Esophagus (tissue), 2 donors: Measurements from ENCODE around the gene DMD. TPM values are rescaled to one million over a fixed set of nuclear protein-coding genes. Genes with fewer than 3 reads are reported as not detected.

Experiments used
- H3K27ac ChIP-seq, 2 donors: one replicate each; pipeline ENCODE4 v1.5.1; 2013; ENCODE audit warnings: low read depth in 2 of 2, mild to moderate bottlenecking in 2 of 2, inconsistent platforms in 1 of 2, low read length in 1 of 2, moderate library complexity in 1 of 2
- H3K27me3 ChIP-seq, 2 donors: one replicate each; pipeline ENCODE4 v1.6.1; 2013; ENCODE audit warnings: low read length in 2 of 2, control low read depth in 1 of 2, mild to moderate bottlenecking in 1 of 2; ENCODE audit not compliant: insufficient read depth in 2 of 2, control insufficient read depth in 1 of 2
- H3K36me3 ChIP-seq, 2 donors: one replicate each; pipeline ENCODE4 v1.6.1; 2013; ENCODE audit warnings: low read length in 1 of 2; ENCODE audit not compliant: control insufficient read depth in 2 of 2, insufficient read depth in 2 of 2
- H3K4me1 ChIP-seq, 2 donors: one replicate each; pipeline ENCODE4 v1.6.1; 2013; ENCODE audit warnings: low read length in 1 of 2; ENCODE audit not compliant: control insufficient read depth in 2 of 2, insufficient read depth in 2 of 2
- H3K4me3 ChIP-seq, 2 donors: one replicate each; pipeline ENCODE4 v1.5.1; 2013; ENCODE audit warnings: low read length in 2 of 2, mild to moderate bottlenecking in 2 of 2, low read depth in 1 of 2, moderate library complexity in 1 of 2
- H3K9me3 ChIP-seq, 2 donors: one replicate each; pipeline ENCODE4 v1.6.1; 2013; ENCODE audit warnings: mild to moderate bottlenecking in 2 of 2, low read depth in 1 of 2, low read length in 1 of 2, moderate library complexity in 1 of 2; ENCODE audit not compliant: control insufficient read depth in 2 of 2, insufficient read depth in 1 of 2
- WGBS, 2 donors: extraction: QIAGEN DNeasy Blood & Tissue Kit; methylation state at CpG; one replicate each; pipeline ENCODE4 v1.1.7; 2013; 5-methylcytosine and 5-hydroxymethylcytosine counted together
- polyA plus RNA-seq, 2 donors: library from polyadenylated mRNA; stranded (reverse); fragments of 200-250 nt; gene quantifications; one replicate each; pipeline ENCODE4 v1.2.3, GENCODE V29; 2013
- donor health status: healthy with polysubstance abuse.
- donor health status: Bipolar disorder and iron deficiency.

Gene DMD
- polyA plus RNA-seq, 2 donors, result 2.4 to 3.6 TPM

GRCh38 chrX:32867781-32868523 is 343.4 kb downstream of the DMD start:
- Histone ChIP-seq H3K27me3 (no peaks in the 10 kb centered on the region), H3K36me3 (no peaks in the 10 kb centered on the region), H3K4me1 (no peaks in the 10 kb centered on the region), H3K4me3 (no peak overlapping the region), H3K27ac (no peak overlapping the region), H3K9me3 (no peaks in the 10 kb centered on the region)
- whole genome bisulfite sequencing, 2 donors, result 86 to 91% methylated on average over 17 of the region's 17 CpGs

GRCh38 chrX:32852203-32852602 is 359.1 kb downstream of the DMD start:
- 45 to 72% methylated on average over 1 of the region's 1 CpG for WGBS, 2 donors
- H3K27me3 ChIP-seq, result no peaks in the 10 kb centered on the region

GRCh38 chrX:32851556-32851955 is 359.8 kb downstream of the DMD start:
- no peaks in the 10 kb centered on the region for H3K9me3 ChIP-seq
- H3K27me3 ChIP-seq, result no peaks in the 10 kb centered on the region
- H3K4me3 ChIP-seq, result no peak overlapping the region
- H3K27ac ChIP-seq, result no peak overlapping the region
- H3K36me3 ChIP-seq, result no peaks in the 10 kb centered on the region
- H3K4me1 ChIP-seq, result no peaks in the 10 kb centered on the region
- 86 to 87% methylated on average over 5 of the region's 5 CpGs for WGBS, 2 donors

More at GRCh38 chrX:32852203-32852602, 359.1 kb downstream of the DMD start:
- Histone ChIP-seq H3K27ac (no peak overlapping the region), H3K9me3 (no peaks in the 10 kb centered on the region), H3K4me3 (no peak overlapping the region), H3K36me3 (no peaks in the 10 kb centered on the region), H3K4me1 (no peaks in the 10 kb centered on the region)

- Histone ChIP-seq H3K4me3 (no peak overlapping the region), H3K9me3 (no peaks in the 10 kb centered on the region), H3K4me1 (no peaks in the 10 kb centered on the region), H3K36me3 (no peaks in the 10 kb centered on the region), H3K27me3 (no peaks in the 10 kb centered on the region), H3K27ac (no peak overlapping the region)
- WGBS, 2 donors, result 78 to 83% methylated on average over 5 of the region's 5 CpGs
Measured at GRCh38 chrX:32847921-32848320, 363.4 kb downstream of the DMD start.

- Histone ChIP-seq H3K9me3 (no peaks in the 10 kb centered on the region), H3K27me3 (no peaks in the 10 kb centered on the region), H3K4me1 (no peaks in the 10 kb centered on the region), H3K36me3 (no peaks in the 10 kb centered on the region), H3K27ac (no peak overlapping the region), H3K4me3 (no peak overlapping the region)
- WGBS, 2 donors, result 81 to 84% methylated on average over 4 of the region's 4 CpGs
Measured at GRCh38 chrX:32842053-32842452, 369.3 kb downstream of the DMD start.

GRCh38 chrX:32839781-32840180 is 371.6 kb downstream of the DMD start:
- 83 to 92% methylated on average over 6 of the region's 6 CpGs for WGBS, 2 donors

GRCh38 chrX:32825009-32825408 is 386.3 kb downstream of the DMD start:
- Histone ChIP-seq H3K36me3 (no peaks in the 10 kb centered on the region), H3K27ac (no peak overlapping the region)
- WGBS, 2 donors, result 70 to 77% methylated on average over 2 of the region's 2 CpGs

More at GRCh38 chrX:32839781-32840180, 371.6 kb downstream of the DMD start:
- Histone ChIP-seq H3K27me3 (no peaks in the 10 kb centered on the region), H3K9me3 (no peaks in the 10 kb centered on the region), H3K27ac (no peak overlapping the region), H3K4me3 (no peak overlapping the region), H3K4me1 (no peaks in the 10 kb centered on the region), H3K36me3 (no peaks in the 10 kb centered on the region)

GRCh38 chrX:32804034-32804433 is 407.3 kb downstream of the DMD start:
- Histone ChIP-seq H3K27me3 (no peaks in the 10 kb centered on the region), H3K36me3 (no peaks in the 10 kb centered on the region), H3K4me3 (no peak overlapping the region), H3K27ac (no peak overlapping the region), H3K9me3 (no peaks in the 10 kb centered on the region), H3K4me1 (no peaks in the 10 kb centered on the region)
- WGBS, 2 donors, result 81 to 92% methylated on average over 10 of the region's 10 CpGs

More at GRCh38 chrX:32825009-32825408, 386.3 kb downstream of the DMD start:
- no peaks in the 10 kb centered on the region for H3K9me3 ChIP-seq
- H3K27me3 ChIP-seq, result no peaks in the 10 kb centered on the region
- H3K4me1 ChIP-seq, result no peaks in the 10 kb centered on the region
- no peak overlapping the region for H3K4me3 ChIP-seq

- Histone ChIP-seq H3K4me3 (no peak overlapping the region), H3K9me3 (no peaks in the 10 kb centered on the region)
- 37 to 41% methylated on average over 3 of the region's 3 CpGs for WGBS, 2 donors
Measured at GRCh38 chrX:32798990-32799389, 412.4 kb downstream of the DMD start.

GRCh38 chrX:32788936-32789335 is 422.4 kb downstream of the DMD start:
- Histone ChIP-seq H3K27me3 (no peaks in the 10 kb centered on the region), H3K4me1 (no peaks in the 10 kb centered on the region), H3K4me3 (no peak overlapping the region), H3K27ac (no peak overlapping the region), H3K36me3 (no peaks in the 10 kb centered on the region), H3K9me3 (no peaks in the 10 kb centered on the region)
- WGBS, 2 donors, result 40 to 59% methylated on average over 1 of the region's 1 CpG

More at GRCh38 chrX:32798990-32799389, 412.4 kb downstream of the DMD start:
- no peak overlapping the region for H3K27ac ChIP-seq
- H3K4me1 ChIP-seq, result no peaks in the 10 kb centered on the region
- H3K27me3 ChIP-seq, result no peaks in the 10 kb centered on the region
- H3K36me3 ChIP-seq, result no peaks in the 10 kb centered on the region
